Stimulated activated CD8-positive, alpha-beta memory T cell treated with anti-CD3 and anti-CD28 coated beads, Interleukin-12 subunit alpha, Interleukin-12 subunit beta, amount 100 ng/mL, for 24 hours (primary cell): Measurements from ENCODE around the gene KLHL7.
"Not testable (repeated sequence)": the region's sequence is repeated elsewhere in the genome, so short reads cannot be mapped to it uniquely, and the experiment has no call there.

Experiments
- DNase-seq: peaks from one replicate; pipeline ENCODE4 v3.0.0-alpha.2; 2020; ENCODE audit errors: extremely low read depth

KLHL7 gene

GRCh38 chr7:23175938-23176337, 70.4 kb downstream of the KLHL7 start:
- no peak for DNase-seq

GRCh38 chr7:23181684-23182553, 76.3 kb downstream of the KLHL7 start, which contains the start of gene NUP42:
TSS of gene NUP42 (plus strand) at chr7:23182048. CDS start at chr7:23182086, 38 bp downstream.
- peak; percentile 90 for DNase-seq

- no peak for DNase-seq
Measured at GRCh38 chr7:23183279-23184012, 77.9 kb downstream of the KLHL7 start.

- no peak for DNase-seq
Measured at GRCh38 chr7:23184291-23184690, 78.7 kb downstream of the KLHL7 start.

- DNase-seq, result no peak
Measured at GRCh38 chr7:23184709-23185359, 79.2 kb downstream of the KLHL7 start.

- DNase-seq, result no peak
Measured at GRCh38 chr7:23185980-23186379, 80.4 kb downstream of the KLHL7 start.

- DNase-seq, result no peak
Measured at GRCh38 chr7:23191022-23191421, 85.4 kb downstream of the KLHL7 start.

- not testable (repeated sequence) for DNase-seq
Measured at GRCh38 chr7:23193650-23194227, 88.2 kb downstream of the KLHL7 start.

GRCh38 chr7:23196306-23196705, 90.7 kb downstream of the KLHL7 start:
- DNase-seq, result no peak

- not testable (repeated sequence) for DNase-seq
Measured at GRCh38 chr7:23197745-23198144, 92.2 kb downstream of the KLHL7 start.

- no peak for DNase-seq
Measured at GRCh38 chr7:23200331-23200730, 94.7 kb downstream of the KLHL7 start.

- no peak for DNase-seq
Measured at GRCh38 chr7:23204241-23204640, 98.7 kb downstream of the KLHL7 start.

GRCh38 chr7:23205577-23205908, 100.0 kb downstream of the KLHL7 start:
- DNase-seq, result no peak

GRCh38 chr7:23205909-23206767, 100.6 kb downstream of the KLHL7 start:
- no peak for DNase-seq

GRCh38 chr7:23207021-23207420, 101.4 kb downstream of the KLHL7 start:
- DNase-seq, result no peak

- DNase-seq, result no peak
Measured at GRCh38 chr7:23207884-23208283, 102.3 kb downstream of the KLHL7 start.

GRCh38 chr7:23208316-23208715, 102.7 kb downstream of the KLHL7 start:
- DNase-seq, result no peak

- DNase-seq, result no peak
Measured at GRCh38 chr7:23210506-23210905, 104.9 kb downstream of the KLHL7 start.

- no peak for DNase-seq
Measured at GRCh38 chr7:23211589-23211988, 106.0 kb downstream of the KLHL7 start.

GRCh38 chr7:23212395-23212794, 106.8 kb downstream of the KLHL7 start:
- DNase-seq, result no peak

GRCh38 chr7:23212841-23213240, 107.3 kb downstream of the KLHL7 start:
- no peak for DNase-seq
